Ishikawa (cell line): Measurements from ENCODE around the gene ABLIM2.

Experiments used
- CEBPB ChIP-seq: IDR thresholded peaks from 2 replicates; pipeline ENCODE4 v1.6.1; 2012
- EGR1 ChIP-seq: IDR thresholded peaks from 2 replicates; pipeline ENCODE4 v1.6.1; 2012
- EP300 ChIP-seq: IDR thresholded peaks from 2 replicates; pipeline ENCODE4 v1.6.1; 2012; ENCODE audit warnings: borderline replicate concordance
- FOXM1 ChIP-seq: IDR thresholded peaks from 2 replicates; pipeline ENCODE4 v1.6.1; 2012; ENCODE audit warnings: low read depth, borderline replicate concordance
- NFIC ChIP-seq: IDR thresholded peaks from 2 replicates; pipeline ENCODE4 v1.6.1; 2012
- TAF1 ChIP-seq: IDR thresholded peaks from 2 replicates; pipeline ENCODE4 v1.6.1; 2012; ENCODE audit warnings: low read depth, mild to moderate bottlenecking
- TCF12 ChIP-seq: IDR thresholded peaks from 2 replicates; pipeline ENCODE4 v1.6.1; 2012; ENCODE audit warnings: low read depth
- YY1 ChIP-seq: IDR thresholded peaks from 2 replicates; pipeline ENCODE4 v1.6.1; 2012; ENCODE audit warnings: low read depth
- TF ChIP-seq, protein P1 (sequence below): IDR thresholded peaks from 2 replicates; pipeline ENCODE4 v1.6.1; 2012; ENCODE audit warnings: low read depth, mild to moderate bottlenecking
- TF ChIP-seq, protein P2 (sequence below): IDR thresholded peaks from 2 replicates; pipeline ENCODE4 v1.6.1; 2012

DNA sequence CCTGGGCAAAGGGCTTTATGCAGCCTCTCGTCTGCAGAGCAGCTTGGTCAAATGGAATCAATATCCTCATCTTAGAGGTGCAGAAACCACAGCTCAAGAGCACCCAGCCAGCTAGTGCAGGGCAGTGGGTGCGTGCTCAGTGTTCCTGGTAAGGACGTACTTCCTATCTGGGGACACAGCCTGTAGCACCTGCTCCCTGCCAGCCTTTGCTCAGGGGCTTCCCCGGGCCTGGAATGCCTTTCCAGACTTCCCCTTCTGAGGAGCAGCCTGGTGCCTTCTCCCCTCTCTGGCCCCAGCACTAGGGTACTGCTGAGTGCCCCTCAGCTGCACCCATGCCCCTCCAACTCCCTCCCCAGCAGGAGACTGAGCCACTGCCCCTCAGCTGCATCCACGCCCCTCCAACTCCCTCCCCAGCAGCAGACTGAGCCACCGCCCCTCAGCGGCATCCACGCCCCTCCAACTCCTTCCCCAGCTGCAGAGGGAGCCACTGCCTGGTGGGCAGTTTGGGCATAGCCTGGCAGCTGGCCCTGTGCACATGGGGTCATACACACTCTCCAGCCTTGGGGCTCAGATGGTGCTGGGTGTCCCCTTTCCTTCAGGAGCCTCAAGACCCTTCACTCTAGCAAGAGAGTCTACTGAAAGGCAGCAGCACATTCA, 176.7 kb downstream of the ABLIM2 start:
- no peak for TF ChIP-seq CEBPB
- TF ChIP-seq EGR1: no peak
- TF ChIP-seq FOXM1: no peak
- TF ChIP-seq, protein P1, sequence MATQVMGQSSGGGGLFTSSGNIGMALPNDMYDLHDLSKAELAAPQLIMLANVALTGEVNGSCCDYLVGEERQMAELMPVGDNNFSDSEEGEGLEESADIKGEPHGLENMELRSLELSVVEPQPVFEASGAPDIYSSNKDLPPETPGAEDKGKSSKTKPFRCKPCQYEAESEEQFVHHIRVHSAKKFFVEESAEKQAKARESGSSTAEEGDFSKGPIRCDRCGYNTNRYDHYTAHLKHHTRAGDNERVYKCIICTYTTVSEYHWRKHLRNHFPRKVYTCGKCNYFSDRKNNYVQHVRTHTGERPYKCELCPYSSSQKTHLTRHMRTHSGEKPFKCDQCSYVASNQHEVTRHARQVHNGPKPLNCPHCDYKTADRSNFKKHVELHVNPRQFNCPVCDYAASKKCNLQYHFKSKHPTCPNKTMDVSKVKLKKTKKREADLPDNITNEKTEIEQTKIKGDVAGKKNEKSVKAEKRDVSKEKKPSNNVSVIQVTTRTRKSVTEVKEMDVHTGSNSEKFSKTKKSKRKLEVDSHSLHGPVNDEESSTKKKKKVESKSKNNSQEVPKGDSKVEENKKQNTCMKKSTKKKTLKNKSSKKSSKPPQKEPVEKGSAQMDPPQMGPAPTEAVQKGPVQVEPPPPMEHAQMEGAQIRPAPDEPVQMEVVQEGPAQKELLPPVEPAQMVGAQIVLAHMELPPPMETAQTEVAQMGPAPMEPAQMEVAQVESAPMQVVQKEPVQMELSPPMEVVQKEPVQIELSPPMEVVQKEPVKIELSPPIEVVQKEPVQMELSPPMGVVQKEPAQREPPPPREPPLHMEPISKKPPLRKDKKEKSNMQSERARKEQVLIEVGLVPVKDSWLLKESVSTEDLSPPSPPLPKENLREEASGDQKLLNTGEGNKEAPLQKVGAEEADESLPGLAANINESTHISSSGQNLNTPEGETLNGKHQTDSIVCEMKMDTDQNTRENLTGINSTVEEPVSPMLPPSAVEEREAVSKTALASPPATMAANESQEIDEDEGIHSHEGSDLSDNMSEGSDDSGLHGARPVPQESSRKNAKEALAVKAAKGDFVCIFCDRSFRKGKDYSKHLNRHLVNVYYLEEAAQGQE: no peak
- TF ChIP-seq, protein P2, sequence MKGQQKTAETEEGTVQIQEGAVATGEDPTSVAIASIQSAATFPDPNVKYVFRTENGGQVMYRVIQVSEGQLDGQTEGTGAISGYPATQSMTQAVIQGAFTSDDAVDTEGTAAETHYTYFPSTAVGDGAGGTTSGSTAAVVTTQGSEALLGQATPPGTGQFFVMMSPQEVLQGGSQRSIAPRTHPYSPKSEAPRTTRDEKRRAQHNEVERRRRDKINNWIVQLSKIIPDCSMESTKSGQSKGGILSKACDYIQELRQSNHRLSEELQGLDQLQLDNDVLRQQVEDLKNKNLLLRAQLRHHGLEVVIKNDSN: no peak
- TF ChIP-seq TCF12: no peak
- TF ChIP-seq NFIC: no peak
- no peak for TF ChIP-seq YY1
- no peak for TF ChIP-seq EP300
- TF ChIP-seq TAF1: no peak
